Fibroblast of villous mesenchyme (primary cell): ENCODE data around the gene HOXB8. TPM values are rescaled to one million over a fixed set of nuclear protein-coding genes. Genes with fewer than 3 reads are reported as not detected.

Experiments
- DNase-seq: peaks from one replicate; pipeline ENCODE4 v3.0.0-alpha.2; 2010; ENCODE audit warnings: low read depth
- H3K4me3 ChIP-seq: 2 replicates; pipeline ENCODE4 v1.5.1; 2011; ENCODE audit warnings: low read depth, mild to moderate bottlenecking, low read length
- total RNA-seq: library from RNA; depleted of rRNA; stranded (reverse); fragments of >200 nt; gene quantifications from 2 replicates; pipeline ENCODE4 v1.2.3, GENCODE V29; 2012
- TF ChIP-seq, protein P1 (sequence below): IDR thresholded peaks from 2 replicates; pipeline ENCODE4 v1.5.1; 2012; ENCODE audit warnings: low read depth, mild to moderate bottlenecking, low read length; ENCODE audit not compliant: insufficient read depth

The HOXB8 gene
- total RNA-seq, 1 donor, result not detected

DNA sequence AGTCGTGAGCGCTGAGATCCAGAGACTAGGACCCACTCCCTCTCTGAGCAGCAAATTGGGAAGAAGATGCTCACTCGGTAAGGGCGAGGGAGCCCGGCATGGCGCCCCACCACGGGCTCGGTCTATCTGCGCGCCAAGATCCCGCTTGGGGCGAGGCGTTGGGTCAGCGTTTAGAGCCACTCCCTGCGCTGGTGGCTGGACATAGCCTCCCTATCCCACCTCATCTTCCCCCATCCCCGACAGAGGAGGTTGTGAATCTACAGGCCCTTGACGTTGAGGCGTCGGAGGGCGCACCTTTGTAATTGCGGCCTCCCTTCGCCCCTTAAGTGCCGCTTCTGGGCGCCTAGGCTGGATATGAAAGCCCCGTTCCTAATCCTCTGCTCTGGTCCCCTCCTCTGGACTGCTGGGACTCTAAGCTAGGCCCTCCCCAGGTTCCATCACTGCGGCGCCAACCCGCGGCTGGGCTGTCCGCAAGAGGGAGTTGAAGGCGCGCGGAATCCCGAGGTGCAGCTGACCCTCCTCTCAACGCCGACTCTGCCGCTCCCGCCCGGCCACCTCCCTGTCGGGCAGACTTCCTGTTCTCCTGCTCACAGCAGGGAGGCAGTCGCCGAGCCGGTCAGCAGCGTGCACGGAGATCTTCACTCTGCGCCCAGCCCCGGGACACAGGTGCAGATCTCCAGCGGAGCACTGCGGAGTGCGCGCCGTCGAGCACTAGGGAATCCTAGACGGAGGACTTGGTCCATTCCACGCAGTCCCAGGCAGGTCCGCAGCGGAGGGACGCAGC lies 27.2 kb upstream of the HOXB8 start:
- no peak overlapping the region for H3K4me3 ChIP-seq
- no peak for DNase-seq
- TF ChIP-seq, protein P1, sequence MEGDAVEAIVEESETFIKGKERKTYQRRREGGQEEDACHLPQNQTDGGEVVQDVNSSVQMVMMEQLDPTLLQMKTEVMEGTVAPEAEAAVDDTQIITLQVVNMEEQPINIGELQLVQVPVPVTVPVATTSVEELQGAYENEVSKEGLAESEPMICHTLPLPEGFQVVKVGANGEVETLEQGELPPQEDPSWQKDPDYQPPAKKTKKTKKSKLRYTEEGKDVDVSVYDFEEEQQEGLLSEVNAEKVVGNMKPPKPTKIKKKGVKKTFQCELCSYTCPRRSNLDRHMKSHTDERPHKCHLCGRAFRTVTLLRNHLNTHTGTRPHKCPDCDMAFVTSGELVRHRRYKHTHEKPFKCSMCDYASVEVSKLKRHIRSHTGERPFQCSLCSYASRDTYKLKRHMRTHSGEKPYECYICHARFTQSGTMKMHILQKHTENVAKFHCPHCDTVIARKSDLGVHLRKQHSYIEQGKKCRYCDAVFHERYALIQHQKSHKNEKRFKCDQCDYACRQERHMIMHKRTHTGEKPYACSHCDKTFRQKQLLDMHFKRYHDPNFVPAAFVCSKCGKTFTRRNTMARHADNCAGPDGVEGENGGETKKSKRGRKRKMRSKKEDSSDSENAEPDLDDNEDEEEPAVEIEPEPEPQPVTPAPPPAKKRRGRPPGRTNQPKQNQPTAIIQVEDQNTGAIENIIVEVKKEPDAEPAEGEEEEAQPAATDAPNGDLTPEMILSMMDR, result no peak

- no peak overlapping the region for H3K4me3 ChIP-seq
- TF ChIP-seq, protein P1, result no peak
- DNase-seq, result no peak
Measured at GRCh38 chr17:48641541-48642058, 26.5 kb upstream of the HOXB8 start.

DNA sequence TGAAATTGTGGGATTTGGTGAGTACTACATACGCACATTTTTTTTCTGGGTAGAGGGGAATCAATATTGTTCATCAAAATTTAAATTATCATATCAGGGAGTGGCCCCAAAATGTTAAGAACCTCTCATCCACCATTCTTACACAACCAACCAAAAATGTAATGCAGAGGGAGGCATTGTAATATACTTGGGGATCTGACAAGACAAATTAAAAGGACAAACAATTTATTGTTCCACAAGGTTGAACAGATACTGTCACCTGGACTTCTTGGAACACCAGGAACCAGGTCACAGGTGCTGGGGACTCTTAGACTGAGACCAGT lies 25.7 kb upstream of the HOXB8 start:
- TF ChIP-seq, protein P1, result no peak

GRCh38 chr17:48639982-48640857 lies 25.1 kb upstream of the HOXB8 start:
- H3K4me3 ChIP-seq, result no peak overlapping the region
- TF ChIP-seq, protein P1, result no peak
- no peak for DNase-seq

More for the DNA sequence above, 25.7 kb upstream of the HOXB8 start:
- H3K4me3 ChIP-seq, result no peak overlapping the region
- no peak for DNase-seq

DNA sequence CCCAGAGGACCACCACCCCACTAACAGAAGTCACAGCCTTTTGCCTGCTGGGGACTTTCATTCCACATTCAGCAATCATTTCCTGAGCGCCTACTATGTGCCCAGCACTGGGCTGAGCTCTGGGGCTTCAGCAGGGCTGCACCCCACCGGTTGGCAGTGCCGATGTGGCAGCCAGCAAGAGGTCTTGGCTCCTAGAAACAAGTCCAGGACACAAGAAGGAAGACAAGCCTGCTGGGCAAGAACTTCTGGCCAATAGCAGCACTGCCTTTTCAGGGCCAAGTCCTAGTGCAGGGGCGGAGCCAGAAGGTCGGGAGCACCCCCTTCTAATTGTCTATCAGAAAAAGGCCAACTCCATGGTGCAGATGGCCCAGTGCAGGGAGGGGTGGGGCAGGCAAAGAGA lies 24.0 kb upstream of the HOXB8 start:
- TF ChIP-seq, protein P1, result no peak
- no peak for DNase-seq
- H3K4me3 ChIP-seq, result no peak overlapping the region

DNA sequence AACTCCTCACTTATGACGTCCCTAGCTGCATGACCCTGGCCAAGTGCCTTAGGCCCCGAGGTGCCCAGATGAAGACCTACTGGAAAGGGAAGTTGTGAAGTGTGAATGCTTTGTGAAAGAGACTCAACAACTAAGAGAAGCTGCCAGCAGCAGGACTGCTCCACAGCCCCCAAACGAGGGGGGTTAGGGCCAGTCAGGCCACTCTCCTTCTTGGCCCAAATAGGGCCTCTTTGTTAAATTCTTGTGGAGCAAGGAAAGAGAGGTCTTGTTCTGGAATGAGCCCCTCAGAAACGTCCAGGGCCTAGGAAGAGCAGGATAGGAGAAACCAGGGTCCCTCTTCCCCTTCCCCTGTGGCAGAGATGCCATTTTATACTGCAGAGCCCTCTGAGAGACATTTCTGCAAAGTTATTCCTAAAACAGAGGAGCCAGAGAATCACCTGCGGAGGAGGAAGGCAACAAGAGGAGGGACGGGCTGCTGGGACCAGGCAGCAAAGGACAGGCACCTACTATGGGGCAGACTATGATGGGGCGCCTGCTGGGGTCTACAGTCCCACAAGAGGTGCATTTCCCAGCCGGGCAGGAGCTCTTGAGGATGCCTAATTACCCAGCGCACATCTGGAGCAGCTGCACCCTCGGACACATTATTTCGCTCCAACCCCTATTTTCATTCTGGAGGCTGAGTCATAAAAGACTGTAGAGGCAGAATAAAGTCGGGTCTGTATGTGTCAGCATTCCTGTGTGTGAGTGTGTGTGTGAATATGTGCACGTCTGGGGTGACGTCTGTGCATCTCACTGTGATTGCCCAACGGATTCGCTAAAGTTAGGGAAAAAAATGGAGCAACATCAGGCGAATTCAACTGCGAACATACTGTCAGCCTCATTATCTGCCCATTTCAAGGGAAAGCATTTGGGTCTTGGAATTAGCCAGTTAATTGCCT lies 22.5 kb upstream of the HOXB8 start:
- no peak overlapping the region for H3K4me3 ChIP-seq
- peak; percentile 54 for DNase-seq
- TF ChIP-seq, protein P1, result no peak
